Stimulated activated CD8-positive, alpha-beta memory T cell treated with anti-CD3 and anti-CD28 coated beads, Interleukin-7, amount 100 ng/mL, for 1 hour (primary cell): ENCODE data around the gene RPS3.

Source experiments
- DNase-seq, 2 donors: peaks; one replicate each; pipeline ENCODE4 v3.0.0-alpha.2; 2020; ENCODE audit warnings: low read depth in 2 of 2

The RPS3 gene

DNA sequence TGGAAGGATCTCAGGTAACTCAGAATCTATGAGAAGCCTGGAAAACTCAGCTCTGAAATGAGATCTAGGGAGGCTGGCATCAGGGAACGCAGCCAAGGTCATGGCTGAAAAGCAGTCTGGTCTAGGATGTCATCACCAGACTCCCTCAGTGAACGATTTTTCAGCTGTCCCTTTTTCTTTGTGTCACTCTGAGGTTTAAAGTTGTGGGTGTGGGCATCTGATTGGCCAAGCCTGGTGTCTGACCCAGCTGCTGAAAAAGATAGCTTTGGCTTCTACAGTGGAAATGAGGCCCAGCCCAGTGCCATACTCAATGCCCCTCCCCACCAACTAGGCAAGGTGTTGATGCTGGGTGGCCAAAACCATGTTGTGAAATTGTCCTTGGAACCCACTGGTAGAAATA is 14.5 kb downstream of the RPS3 start:
- no peak for DNase-seq

DNA sequence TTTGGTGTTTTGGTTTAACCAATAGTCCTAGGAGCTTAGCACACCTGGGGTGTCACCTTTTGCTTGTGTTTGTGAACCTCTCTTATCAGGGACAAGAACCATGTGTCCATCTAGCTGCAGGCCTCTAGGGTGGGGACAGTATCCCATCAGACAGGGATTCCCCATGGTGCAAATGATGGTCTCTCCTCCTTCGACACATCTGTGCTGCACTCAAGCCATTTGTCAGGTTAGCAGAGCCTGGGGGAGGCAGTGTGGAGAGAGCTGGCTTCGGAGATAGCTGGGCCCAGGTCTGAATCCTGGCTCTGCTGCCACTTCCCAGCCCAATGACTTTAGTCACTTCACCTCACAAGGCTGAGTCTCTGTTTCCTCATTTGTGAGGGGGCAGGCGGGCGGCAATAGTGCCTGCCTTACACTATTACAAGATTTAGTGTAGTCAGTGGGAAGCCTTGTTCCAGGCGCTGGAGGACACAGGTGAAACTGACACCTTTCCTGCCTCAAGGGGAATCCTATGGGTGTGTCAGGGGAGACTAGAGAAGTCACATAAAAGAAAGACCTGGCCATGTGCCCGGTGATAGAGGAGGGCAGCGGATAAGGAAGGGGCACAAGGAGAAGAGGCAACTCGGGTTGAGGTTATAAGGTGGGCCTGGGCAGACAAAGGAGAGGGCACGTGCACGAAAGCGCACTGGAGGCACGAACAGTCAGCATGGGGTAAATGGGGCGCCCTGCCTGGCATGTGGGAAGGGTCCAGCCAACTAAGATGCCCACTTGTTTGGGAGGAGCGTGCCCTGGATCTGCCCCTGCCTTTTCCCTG is 21.1 kb downstream of the RPS3 start:
- no peak for DNase-seq

GRCh38 chr11:75421035-75421602 is 21.8 kb downstream of the RPS3 start:
- DNase-seq = no peak

GRCh38 chr11:75421902-75422247 is 22.6 kb downstream of the RPS3 start:
- DNase-seq = no peak

GRCh38 chr11:75422248-75423231 is 23.2 kb downstream of the RPS3 start:
- DNase-seq = no peak

DNA sequence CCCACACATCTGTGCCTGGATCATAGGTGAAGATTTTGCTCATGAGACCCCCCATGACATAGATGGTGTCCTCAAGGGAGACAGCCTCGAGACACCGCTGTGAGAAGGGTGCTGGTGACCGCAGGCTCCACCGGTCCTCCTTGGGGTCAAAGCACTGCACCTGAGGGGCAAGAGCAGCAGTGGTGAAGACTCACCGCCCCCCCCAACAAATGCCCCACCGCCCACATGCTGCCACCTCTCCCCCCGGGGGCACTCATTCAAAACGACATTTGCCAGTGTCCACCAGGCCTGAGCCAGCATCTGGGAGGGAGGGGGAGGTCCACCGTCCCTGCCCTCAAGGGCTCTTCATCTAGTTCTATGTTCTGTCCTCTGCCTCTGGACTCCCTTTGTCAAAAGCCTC is 24.4 kb downstream of the RPS3 start:
- no peak for DNase-seq

- DNase-seq = no peak
Measured at GRCh38 chr11:75424396-75424795, 25.1 kb downstream of the RPS3 start.

GRCh38 chr11:75425422-75425821 is 26.1 kb downstream of the RPS3 start:
- no peak for DNase-seq

- DNase-seq = no peak
Measured at GRCh38 chr11:75426720-75427086, 27.4 kb downstream of the RPS3 start.

DNA sequence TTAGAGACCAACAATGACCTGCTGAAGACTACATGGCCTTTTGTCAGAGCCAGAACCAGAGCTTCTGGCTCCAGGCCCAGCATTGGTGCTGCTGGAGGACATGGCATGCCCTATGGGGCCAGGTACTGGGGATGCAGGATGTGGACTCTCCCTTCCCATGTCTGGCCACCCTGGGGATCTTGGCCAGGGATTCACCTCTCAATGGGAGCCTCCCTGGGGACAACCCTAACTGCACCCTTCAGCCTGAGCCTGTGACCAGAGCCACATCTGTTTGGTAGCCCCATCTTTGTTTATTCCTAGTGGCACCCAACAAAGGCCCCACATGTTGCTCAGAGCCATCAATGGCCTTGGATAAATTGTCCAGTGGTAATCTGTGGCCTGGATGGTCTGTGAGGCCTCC is 27.9 kb downstream of the RPS3 start:
- DNase-seq = no peak

GRCh38 chr11:75428281-75428724 is 29.0 kb downstream of the RPS3 start:
- peak in 1 of 2 donors; percentile 43 for DNase-seq

DNA sequence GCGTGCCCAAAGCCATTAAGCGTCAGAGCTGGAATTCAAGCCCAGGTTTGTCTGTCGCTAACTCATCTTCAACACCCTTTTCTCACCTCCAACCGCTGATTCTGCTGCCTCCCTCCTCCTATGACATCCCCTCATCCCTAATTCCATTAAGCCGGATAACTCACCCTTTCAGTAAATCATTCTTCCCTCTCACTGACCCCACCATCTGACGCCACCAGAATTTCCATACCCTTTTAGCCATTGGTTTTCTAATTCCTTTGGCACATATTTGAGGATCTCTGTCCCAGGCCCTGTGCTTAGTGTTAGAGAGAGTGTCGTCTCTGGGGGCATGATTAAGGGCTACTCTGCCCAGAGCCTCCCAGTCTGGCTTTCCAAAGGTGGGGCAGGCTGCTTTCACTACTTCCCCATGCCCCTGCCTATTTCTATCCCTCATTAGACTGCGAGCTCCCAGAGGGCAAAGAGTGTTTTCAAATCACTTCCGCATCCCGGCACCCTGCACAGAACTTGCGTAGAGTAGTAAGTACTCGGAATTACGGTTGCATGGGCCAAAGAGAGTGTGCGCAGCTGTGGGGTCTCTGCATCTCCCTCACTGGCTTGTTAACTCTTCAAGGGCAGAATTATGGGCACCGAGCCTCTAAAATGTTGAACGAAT is 29.8 kb downstream of the RPS3 start:
- no peak for DNase-seq

GRCh38 chr11:75429641-75429901 is 30.3 kb downstream of the RPS3 start:
- DNase-seq = no peak

- peak; percentile 4 to 14 for DNase-seq
Measured at GRCh38 chr11:75429902-75430713, 30.8 kb downstream of the RPS3 start.

DNA sequence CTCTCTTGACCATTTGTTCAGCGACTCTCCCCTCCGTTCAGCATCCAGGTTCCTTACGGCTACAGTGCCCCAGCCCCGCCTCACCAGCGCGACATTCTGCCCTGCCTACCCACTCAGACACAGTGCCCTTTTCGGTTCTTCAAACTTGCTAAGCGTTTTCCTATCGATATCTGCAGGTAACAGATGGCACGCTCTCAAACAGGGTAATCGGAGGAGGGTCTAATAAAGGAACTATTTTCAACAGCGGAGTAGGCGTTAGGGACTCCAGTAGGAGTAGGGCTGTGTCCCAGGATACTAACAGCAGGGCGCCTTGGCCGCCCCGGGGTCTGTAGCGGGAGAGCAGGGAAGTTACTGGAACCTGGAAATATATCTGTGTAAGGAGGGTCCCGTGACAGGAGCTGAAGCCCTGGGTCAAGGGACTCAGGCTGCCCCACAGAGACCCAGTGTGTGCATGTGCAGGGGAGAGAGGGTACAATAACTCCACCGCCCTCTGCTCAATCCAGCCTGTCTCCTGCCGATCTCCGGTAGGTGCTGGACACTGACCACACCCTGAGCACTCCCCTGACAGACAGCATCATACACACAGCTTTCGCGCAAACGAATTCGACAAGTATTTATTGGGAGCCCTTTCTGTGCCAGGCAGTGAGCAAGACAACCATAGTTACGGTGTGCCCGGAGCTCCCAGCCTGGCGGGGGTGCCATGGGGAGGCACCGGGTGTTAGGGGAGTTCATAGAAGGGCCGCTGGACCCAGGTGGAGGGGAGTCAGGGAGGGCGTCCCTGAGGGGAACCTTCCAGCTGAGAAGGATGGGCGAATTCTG is 31.6 kb downstream of the RPS3 start:
- DNase-seq = no peak

- DNase-seq = no peak
Measured at GRCh38 chr11:75431533-75432525, 32.5 kb downstream of the RPS3 start.

- no peak for DNase-seq
Measured at GRCh38 chr11:75432911-75433321, 33.6 kb downstream of the RPS3 start, which contains the start of gene KLHL35. Gene KLHL35, minus strand, starts transcription at chr11:75433203. Its CDS starts 2,574 bp downstream, at chr11:75430629.

DNA sequence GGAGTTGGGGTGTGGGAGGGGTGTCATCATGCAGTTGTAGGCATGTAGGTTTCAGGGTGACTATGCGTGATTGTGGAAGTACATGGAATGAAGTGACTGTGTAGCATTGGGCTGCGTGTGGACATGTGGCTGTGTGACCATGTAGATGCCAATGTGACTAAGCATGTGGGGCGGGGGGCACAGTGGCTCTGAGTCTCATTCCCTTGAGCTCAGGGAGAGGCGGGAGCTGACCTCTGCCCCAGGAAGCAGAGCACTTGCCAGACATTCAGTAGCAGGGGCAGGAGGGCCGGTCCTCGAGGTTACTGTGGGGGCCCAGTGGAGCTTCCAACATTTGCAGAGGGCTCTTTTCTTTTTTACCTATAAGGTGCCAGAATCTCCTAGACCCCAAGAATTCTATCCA is 34.1 kb downstream of the RPS3 start:
- DNase-seq = no peak

DNA sequence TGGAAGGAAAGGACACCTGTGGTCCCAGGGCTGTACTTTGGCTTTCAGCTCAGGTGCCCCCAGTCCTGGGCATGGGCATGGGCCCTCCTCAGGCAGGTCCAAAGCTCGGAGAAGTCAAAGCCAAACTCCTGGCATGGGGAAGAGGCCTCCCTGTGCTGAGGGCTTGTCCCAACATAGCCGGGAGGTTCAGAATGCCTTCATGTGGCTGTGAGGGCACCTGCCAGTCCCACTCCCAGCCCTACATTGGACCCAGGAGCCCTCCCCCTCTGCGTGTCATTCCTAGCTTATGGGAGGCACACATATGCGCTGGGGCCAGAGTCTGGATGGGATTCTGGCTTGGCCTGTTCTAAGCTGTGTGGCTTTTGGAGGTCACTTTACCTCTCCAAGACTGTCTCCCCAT is 34.7 kb downstream of the RPS3 start:
- DNase-seq = no peak
